Jurkat, Clone E6-1 (cell line): ENCODE measurements around the gene CDKN1A.

Experiments
- DNase-seq: peaks from one replicate; pipeline ENCODE4 v3.0.0-alpha.2; 2011; ENCODE audit warnings: low read depth, low spot score
- H3K4me3 ChIP-seq: 2 replicates; pipeline ENCODE4 v1.5.1; 2011; ENCODE audit warnings: mild to moderate bottlenecking, low read length, control low read depth, moderate library complexity

The CDKN1A gene

GRCh38 chr6:36728289-36729160, 50.0 kb downstream of the CDKN1A start:
- DNase-seq: no peak
- H3K4me3 ChIP-seq: no peak overlapping the region

GRCh38 chr6:36729161-36729524, 50.6 kb downstream of the CDKN1A start:
- no peak for DNase-seq
- H3K4me3 ChIP-seq: no peak overlapping the region

- DNase-seq: no peak
- H3K4me3 ChIP-seq: no peak overlapping the region
These were observed 52.2 kb downstream of the CDKN1A start for GRCh38 chr6:36730424-36731380.

GRCh38 chr6:36731622-36732310, 53.3 kb downstream of the CDKN1A start:
- DNase-seq: no peak
- H3K4me3 ChIP-seq: no peak overlapping the region

GRCh38 chr6:36733300-36733699, 54.8 kb downstream of the CDKN1A start:
- no peak for DNase-seq
- H3K4me3 ChIP-seq: no peak overlapping the region

GRCh38 chr6:36734486-36735060, 56.1 kb downstream of the CDKN1A start:
- no peak overlapping the region for H3K4me3 ChIP-seq
- DNase-seq: no peak

- no peak overlapping the region for H3K4me3 ChIP-seq
- no peak for DNase-seq
These were observed 56.9 kb downstream of the CDKN1A start for GRCh38 chr6:36735110-36736071.
